ENCODE results near the gene RPL39L.
A peak's percentile ranks its signal among the peaks of the same experiment; 100 is the strongest.
"Not testable (repeated sequence)": the region's sequence is repeated elsewhere in the genome, so short reads cannot be mapped to it uniquely, and the experiment has no call there.

The RPL39L gene

GRCh38 chr3:187139126-187139894 is at the start of gene RPL39L:
TSS of gene RPL39L (minus strand) at chr3:187139496. CDS start at chr3:187121300, 18,196 bp downstream.
- peak; percentile 95 for DNase-seq

- DNase-seq = no peak
These were observed 49.6 kb upstream of the RPL39L start for GRCh38 chr3:187188931-187189330.

- DNase-seq = no peak
These were observed 47.6 kb upstream of the RPL39L start for GRCh38 chr3:187186801-187187421.

GRCh38 chr3:187186375-187186774 is 47.1 kb upstream of the RPL39L start:
- no peak for DNase-seq

- no peak for DNase-seq
These were observed 46.5 kb upstream of the RPL39L start for GRCh38 chr3:187185759-187186158.

- no peak for DNase-seq
These were observed 44.6 kb upstream of the RPL39L start for GRCh38 chr3:187183903-187184302.

- DNase-seq = no peak
These were observed 44.0 kb upstream of the RPL39L start for GRCh38 chr3:187183210-187183862.

- DNase-seq = no peak
These were observed 42.3 kb upstream of the RPL39L start for GRCh38 chr3:187181454-187182170.

- no peak for DNase-seq
These were observed 33.6 kb upstream of the RPL39L start for GRCh38 chr3:187172929-187173328.

- not testable (repeated sequence) for DNase-seq
These were observed 31.6 kb upstream of the RPL39L start for GRCh38 chr3:187170911-187171310.

GRCh38 chr3:187169231-187169960 is 30.1 kb upstream of the RPL39L start:
- DNase-seq = no peak

GRCh38 chr3:187167777-187168176 is 28.5 kb upstream of the RPL39L start:
- DNase-seq = no peak

- no peak for DNase-seq
These were observed 27.5 kb upstream of the RPL39L start for GRCh38 chr3:187166750-187167149.

- DNase-seq = peak; percentile 74
These were observed 25.8 kb upstream of the RPL39L start for GRCh38 chr3:187165144-187165543.

GRCh38 chr3:187162265-187162953 is 23.1 kb upstream of the RPL39L start:
- DNase-seq = no peak

GRCh38 chr3:187161556-187161955 is 22.3 kb upstream of the RPL39L start:
- no peak for DNase-seq

GRCh38 chr3:187150599-187150998 is 11.3 kb upstream of the RPL39L start:
- peak; percentile 72 for DNase-seq

GRCh38 chr3:187150186-187150585 is 10.9 kb upstream of the RPL39L start:
- DNase-seq = no peak

GRCh38 chr3:187146389-187146788 is 7.1 kb upstream of the RPL39L start:
- DNase-seq = no peak

GRCh38 chr3:187145149-187145895 is 6.0 kb upstream of the RPL39L start:
- no peak for DNase-seq

GRCh38 chr3:187139895-187140253 is 578 bp upstream of the RPL39L start:
- no peak for DNase-seq

Measured in CD4-positive, alpha-beta T cell treated with Interleukin-12 subunit alpha and Interleukin-12 subunit beta, for 1 hour (primary cell).